GM21529 (cell line): ENCODE results near the gene PHF19.

Experiments
- ATAC-seq: cut with Tn5 transposase; IDR thresholded peaks from one replicate; pipeline ENCODE4 v1.9.1; 2021; ENCODE audit not compliant: unreplicated experiment

Gene PHF19

DNA sequence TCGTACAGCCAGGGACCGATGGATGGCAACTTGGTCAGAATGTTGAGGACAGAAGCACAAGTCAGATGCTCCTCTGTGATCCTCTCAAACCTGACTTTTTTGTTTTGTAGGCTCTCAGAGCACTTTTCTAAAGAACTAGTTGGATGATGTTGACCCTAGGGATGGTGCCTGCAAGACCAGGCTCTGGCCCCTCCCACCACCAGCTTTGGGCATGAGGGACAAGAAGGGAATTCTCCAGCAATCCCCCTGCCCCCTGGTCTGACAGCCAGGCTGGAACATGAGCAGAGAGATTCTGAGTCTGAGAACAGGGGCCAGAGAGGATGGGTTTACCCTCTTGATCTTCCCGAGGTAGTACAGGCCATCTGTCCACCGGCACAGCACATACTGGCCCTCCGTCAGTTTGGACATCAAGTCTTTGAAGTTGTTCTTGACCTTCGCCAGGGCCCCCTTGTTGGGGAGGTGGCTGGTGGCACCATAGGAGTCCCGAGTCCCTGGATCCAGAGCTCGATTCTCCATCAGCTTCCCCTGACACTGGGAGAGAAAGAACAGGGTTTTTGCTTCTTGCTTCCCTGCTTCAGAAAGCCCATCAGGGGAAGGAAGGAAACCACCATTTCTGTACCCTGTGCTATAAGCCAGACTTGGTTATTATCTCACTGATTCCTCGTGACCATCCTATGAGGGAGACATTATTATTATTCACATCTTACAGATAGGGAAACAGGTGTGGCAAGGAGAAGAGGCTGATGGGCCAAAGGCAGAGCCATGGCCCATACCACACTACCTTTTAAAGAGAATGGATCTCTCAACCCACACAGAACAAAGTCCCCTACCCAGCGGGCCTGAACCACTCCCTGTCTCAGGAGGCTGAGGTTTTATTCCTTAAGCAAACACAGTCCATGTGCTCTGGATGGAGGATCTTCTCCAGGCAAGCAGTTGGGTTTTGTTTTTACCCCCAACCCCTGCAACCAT lies 2.5 kb downstream of the PHF19 start:
- no peak for ATAC-seq

GRCh38 chr9:120873512-120873911 lies 3.5 kb downstream of the PHF19 start:
- ATAC-seq, result no peak

GRCh38 chr9:120872791-120873502 lies 4.0 kb downstream of the PHF19 start:
- no peak for ATAC-seq

- ATAC-seq, result no peak
Observed at GRCh38 chr9:120870206-120870605, 6.8 kb downstream of the PHF19 start.

DNA sequence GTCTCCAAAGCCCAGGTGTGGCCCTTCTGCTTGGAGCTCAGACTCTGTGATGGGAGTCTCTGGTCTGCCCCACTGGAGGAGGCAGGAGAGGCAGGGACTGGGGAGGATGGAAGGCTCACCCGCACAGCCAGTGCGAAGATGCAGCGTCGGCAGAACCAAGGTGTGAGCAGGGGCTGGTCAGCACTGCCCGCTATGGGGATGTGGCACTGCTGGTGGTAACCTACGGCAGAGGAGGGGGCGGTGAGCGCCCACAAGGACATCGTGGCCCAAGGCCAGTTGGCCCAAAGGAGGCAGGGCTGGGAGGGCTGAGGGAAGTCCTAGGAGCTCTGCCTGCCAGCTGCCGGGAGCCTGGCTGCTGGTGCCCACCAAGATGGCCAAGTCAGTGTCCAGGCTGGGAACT lies 7.3 kb downstream of the PHF19 start:
- ATAC-seq, result no peak

- ATAC-seq, result no peak
Observed at GRCh38 chr9:120869360-120869687, 7.7 kb downstream of the PHF19 start.

DNA sequence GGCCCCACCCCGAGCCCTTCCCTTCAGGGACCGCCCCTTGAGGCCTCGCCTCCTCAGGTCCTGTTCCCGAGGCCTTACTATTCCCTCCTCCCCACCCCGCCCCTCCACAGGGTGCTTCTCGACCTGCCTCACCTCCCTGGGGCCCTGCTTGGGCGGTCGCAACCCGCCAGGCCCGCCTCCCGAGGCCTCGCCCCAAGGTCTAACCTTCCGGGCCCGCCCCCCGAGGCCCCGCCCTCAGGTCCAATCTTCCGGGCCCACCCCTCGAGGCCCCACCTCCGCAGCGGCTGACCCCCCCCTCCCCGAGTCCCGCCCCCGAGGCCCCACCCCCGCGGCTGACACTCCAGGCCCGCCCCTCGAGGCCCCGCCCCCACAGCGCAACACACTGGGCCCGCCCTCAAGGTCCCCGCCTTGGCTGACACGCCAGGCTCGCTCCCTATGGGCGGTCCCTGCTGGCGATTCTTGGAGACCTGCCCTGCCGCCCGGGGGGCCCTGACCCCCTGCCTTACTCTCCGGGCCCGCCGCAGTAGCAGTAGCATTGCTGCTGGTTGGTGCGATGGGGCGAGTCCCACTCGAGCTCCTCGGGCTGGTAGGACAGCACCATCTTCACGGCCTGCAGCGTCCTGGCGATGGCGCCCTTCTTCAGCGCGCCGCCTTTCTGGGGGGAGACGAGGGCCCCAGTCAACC lies 8.2 kb downstream of the PHF19 start:
- ATAC-seq, result peak; percentile 87

DNA sequence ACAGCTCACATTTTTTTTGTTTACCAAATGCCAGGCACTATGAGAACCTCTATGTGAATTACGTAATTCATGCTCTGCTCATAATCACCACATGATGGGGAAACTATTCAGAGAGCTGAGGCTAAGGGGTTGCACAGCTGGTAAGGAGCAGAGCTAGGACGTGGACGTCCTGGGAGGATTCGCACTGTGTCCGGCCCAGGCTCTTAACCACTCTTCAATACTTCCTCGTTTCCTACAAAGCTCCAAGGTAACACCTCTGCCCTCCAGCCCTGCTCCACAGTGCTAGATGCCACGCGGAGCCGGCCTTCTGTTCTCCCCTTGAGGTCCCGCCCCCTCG lies 8.7 kb downstream of the PHF19 start:
- no peak for ATAC-seq

- no peak for ATAC-seq
Observed at GRCh38 chr9:120867676-120868338, 9.2 kb downstream of the PHF19 start.

GRCh38 chr9:120866651-120867050 lies 10.3 kb downstream of the PHF19 start:
- no peak for ATAC-seq

DNA sequence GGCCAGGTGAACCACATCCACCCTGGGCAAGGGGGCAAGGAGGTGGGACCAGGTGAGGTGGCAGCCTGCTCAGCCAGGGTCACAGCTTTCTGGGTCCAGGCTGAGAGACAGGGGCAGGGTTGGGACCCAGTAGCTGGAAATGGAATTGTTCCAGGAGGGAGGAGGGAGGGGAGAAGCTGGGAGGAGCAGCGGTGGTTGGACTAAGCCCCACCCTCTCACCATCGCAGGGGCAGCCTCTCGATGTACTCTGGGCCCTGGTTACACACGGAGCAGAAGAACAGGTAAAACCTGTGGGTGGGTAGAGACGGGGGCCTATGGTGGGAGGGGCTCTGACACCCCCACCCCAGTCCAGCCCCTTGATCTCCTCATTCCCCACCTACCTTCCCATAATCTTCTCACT lies 11.2 kb downstream of the PHF19 start:
- ATAC-seq, result no peak

- no peak for ATAC-seq
Observed at GRCh38 chr9:120865176-120865575, 11.8 kb downstream of the PHF19 start.

GRCh38 chr9:120864719-120865118 lies 12.3 kb downstream of the PHF19 start:
- ATAC-seq, result no peak

DNA sequence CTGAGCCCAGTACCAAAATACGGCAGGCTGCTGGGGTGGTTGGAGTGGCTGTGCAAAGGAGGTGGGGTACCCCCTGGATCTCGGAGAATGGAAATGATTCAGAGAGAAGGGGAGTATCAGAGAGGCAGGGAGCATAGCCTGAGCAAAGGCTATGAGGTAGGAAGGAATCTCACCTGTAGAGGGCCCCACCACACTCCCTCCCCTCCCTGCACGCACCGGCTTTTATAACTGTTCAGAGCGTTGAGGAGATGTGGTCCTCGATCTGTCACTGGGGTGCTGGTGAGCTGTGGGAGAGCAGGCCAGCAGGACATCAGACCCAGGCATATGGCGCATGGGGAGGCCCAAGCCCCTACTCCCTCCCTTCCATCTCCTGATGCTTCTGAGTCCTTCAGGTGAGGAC lies 13.2 kb downstream of the PHF19 start:
- ATAC-seq, result no peak

DNA sequence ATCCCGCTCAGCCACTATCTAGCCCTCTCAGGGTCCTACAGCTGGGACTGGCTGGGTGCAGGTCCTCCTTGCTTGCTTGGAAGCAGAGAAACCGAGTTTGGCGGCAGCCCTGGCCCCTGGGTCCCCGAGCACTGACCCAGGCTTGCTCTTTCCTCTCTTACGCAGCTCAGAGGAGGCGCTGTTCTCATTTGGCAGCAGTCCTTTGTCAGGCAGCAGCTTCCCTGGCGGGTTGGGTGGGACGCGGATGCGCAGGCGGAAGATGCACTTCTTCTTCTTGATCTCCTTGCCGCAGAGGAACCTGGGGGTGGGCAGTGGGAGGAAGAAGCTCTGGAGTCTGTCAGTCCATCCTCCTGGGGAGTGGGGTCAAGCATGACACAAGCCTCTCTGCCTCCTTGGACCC lies 14.5 kb downstream of the PHF19 start:
- ATAC-seq, result no peak

DNA sequence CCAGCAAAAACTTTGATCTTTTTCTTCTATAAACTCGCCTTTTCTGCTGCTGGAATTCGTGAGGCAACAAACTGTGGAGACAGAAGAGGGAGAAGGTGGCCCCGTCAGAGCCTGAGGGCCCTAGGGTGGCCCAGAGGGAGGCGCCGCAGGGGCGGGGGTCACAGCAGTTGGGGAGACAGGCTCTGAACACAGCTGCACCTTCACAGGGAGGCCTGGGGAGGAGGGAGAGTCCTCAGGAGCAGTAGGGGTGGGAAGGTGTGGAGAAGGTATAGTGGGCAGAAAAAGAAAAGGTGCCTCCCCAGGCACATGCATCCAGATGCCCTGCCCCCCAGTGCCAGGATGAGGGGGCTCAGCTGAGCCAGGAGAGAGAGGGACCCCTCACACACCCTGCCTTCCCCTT lies 15.1 kb downstream of the PHF19 start:
- no peak for ATAC-seq

GRCh38 chr9:120860083-120860482 lies 16.9 kb downstream of the PHF19 start:
- ATAC-seq, result no peak

DNA sequence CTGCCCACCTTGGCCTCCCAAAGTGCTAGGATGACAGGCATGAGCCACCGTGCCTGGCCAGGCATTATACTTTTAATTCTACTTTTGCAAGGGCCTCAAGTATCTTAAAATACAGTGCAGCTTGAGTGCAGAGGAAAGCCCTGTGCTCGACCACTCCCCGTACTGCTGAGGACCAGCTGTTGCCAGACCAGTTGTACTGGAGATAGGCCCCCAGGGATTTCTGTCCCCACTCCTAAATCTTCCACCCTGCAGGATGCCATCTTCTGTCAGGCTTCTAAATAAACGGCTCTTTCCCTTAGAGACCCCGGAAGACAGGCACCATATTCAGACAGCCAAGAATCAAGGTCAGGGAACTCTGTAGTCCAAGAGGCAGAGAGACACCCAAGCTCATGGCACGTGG lies 17.6 kb downstream of the PHF19 start:
- no peak for ATAC-seq

GRCh38 chr9:120857902-120858301 lies 19.1 kb downstream of the PHF19 start:
- no peak for ATAC-seq

DNA sequence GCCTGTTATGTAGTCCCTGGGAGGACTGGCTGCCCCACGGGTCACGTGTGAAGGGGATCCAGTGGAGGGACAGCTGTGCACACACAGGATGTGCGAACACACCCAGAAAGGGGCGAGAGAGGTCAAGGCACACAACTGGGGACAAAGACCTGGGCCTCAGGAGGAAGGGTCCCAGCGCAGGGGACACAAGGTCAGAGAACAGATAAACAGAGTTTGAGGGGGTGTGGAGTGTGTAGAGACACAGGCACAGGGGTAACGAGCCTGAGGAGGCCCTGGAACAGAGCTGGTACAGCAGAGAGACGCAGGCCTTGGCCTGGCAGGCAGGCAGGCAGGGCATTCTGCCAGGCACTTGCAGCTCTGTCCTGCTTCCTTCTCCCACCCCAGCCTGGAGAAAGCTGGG lies 19.5 kb downstream of the PHF19 start:
- ATAC-seq, result no peak

DNA sequence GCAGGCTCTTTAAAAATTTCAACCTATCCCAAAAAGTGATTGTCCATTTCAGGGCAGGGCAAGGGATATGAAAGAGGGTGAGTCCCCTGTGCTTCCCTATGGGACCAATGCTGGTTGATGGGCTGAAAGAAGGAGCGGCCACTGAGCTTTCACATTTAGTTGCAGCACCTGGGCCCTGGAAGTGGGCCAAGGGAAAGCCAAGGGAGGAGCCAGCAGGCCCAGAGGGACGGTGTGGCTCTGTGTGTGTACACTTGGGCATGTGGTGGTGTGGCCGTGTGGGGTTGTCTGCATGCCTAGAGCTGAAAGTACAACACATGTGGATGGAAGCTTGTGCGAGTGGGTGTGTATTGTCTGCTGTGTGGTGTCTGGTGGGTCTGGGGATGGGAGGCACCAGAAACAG lies 20.3 kb downstream of the PHF19 start:
- no peak for ATAC-seq
